Esophagus (tissue), 2 donors: Measurements from ENCODE around the gene AGBL1. TPM values are rescaled to one million over a fixed set of nuclear protein-coding genes. Genes with fewer than 3 reads are reported as not detected.
A peak's percentile ranks its signal among the peaks of the same experiment; 100 is the strongest.

Experiments
- H3K27ac ChIP-seq, 2 donors: one replicate each; pipeline ENCODE4 v1.5.1; 2013; ENCODE audit warnings: low read depth in 2 of 2, mild to moderate bottlenecking in 2 of 2, inconsistent platforms in 1 of 2, low read length in 1 of 2, moderate library complexity in 1 of 2
- H3K27me3 ChIP-seq, 2 donors: one replicate each; pipeline ENCODE4 v1.6.1; 2013; ENCODE audit warnings: low read length in 2 of 2, control low read depth in 1 of 2, mild to moderate bottlenecking in 1 of 2; ENCODE audit not compliant: insufficient read depth in 2 of 2, control insufficient read depth in 1 of 2
- H3K36me3 ChIP-seq, 2 donors: one replicate each; pipeline ENCODE4 v1.6.1; 2013; ENCODE audit warnings: low read length in 1 of 2; ENCODE audit not compliant: control insufficient read depth in 2 of 2, insufficient read depth in 2 of 2
- H3K4me1 ChIP-seq, 2 donors: one replicate each; pipeline ENCODE4 v1.6.1; 2013; ENCODE audit warnings: low read length in 1 of 2; ENCODE audit not compliant: control insufficient read depth in 2 of 2, insufficient read depth in 2 of 2
- H3K4me3 ChIP-seq, 2 donors: one replicate each; pipeline ENCODE4 v1.5.1; 2013; ENCODE audit warnings: low read length in 2 of 2, mild to moderate bottlenecking in 2 of 2, low read depth in 1 of 2, moderate library complexity in 1 of 2
- H3K9me3 ChIP-seq, 2 donors: one replicate each; pipeline ENCODE4 v1.6.1; 2013; ENCODE audit warnings: mild to moderate bottlenecking in 2 of 2, low read depth in 1 of 2, low read length in 1 of 2, moderate library complexity in 1 of 2; ENCODE audit not compliant: control insufficient read depth in 2 of 2, insufficient read depth in 1 of 2
- WGBS, 2 donors: extraction: QIAGEN DNeasy Blood & Tissue Kit; methylation state at CpG; one replicate each; pipeline ENCODE4 v1.1.7; 2013; 5-methylcytosine and 5-hydroxymethylcytosine counted together
- polyA plus RNA-seq, 2 donors: library from polyadenylated mRNA; stranded (reverse); fragments of 200-250 nt; gene quantifications; one replicate each; pipeline ENCODE4 v1.2.3, GENCODE V29; 2013
- donor health status: healthy with polysubstance abuse.
- donor health status: Bipolar disorder and iron deficiency.

AGBL1 gene
- polyA plus RNA-seq, 2 donors: 0.01 TPM; not detected in 1

DNA sequence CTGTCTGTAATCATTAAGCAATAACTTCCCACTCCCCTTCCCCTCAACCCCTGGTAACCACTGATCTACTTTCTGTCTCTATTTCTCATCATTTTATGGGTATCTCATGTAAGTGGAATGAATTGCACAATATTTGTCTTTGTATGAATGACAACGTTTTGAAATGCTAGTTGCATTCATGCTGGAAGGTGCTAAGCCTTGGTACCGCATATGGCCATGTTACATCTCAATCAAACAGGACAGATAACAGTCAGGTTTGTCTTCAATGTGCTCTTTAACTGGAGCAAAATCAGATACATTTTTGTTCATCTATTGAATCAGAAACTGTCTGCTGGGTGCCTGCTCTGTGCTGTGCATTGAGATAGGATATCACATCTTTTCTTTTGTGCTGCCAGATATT lies 134.2 kb downstream of the AGBL1 start:
- H3K4me3 ChIP-seq: no peak overlapping the region
- no peaks in the 10 kb centered on the region for H3K27me3 ChIP-seq
- H3K9me3 ChIP-seq: peaks cover 0 to 2% of the 10 kb centered on the region in 2 donors
- no peak overlapping the region for H3K27ac ChIP-seq
- no peaks in the 10 kb centered on the region for H3K36me3 ChIP-seq
- no peaks in the 10 kb centered on the region for H3K4me1 ChIP-seq
- WGBS, 2 donors: 51 to 55% methylated on average over 2 of the region's 2 CpGs

DNA sequence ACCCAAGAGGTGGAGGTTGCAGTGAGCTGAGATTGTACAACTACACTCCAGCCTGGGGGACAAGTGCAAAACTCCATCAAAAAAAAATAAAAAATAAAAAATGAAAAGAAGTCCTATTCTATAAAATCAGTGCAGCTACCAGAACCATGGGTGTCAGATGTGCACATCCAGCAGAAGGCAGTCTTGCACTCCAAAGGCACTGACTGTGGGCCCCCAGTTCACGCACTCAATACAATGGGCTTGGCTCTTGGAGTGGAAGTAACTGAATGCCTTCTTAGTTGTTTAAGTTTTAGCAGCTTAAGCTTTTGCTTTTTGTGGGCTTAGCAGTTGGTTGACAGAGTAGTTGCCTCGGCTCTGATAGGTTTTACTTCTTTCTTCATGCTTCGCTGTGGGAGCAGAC lies 141.4 kb downstream of the AGBL1 start:
- Histone ChIP-seq H3K9me3 (no peaks in the 10 kb centered on the region), H3K27ac (no peak overlapping the region), H3K4me3 (no peak overlapping the region), H3K4me1 (no peaks in the 10 kb centered on the region), H3K36me3 (no peaks in the 10 kb centered on the region), H3K27me3 (no peaks in the 10 kb centered on the region)
- WGBS, 2 donors: 78 to 79% methylated on average over 3 of the region's 3 CpGs

DNA sequence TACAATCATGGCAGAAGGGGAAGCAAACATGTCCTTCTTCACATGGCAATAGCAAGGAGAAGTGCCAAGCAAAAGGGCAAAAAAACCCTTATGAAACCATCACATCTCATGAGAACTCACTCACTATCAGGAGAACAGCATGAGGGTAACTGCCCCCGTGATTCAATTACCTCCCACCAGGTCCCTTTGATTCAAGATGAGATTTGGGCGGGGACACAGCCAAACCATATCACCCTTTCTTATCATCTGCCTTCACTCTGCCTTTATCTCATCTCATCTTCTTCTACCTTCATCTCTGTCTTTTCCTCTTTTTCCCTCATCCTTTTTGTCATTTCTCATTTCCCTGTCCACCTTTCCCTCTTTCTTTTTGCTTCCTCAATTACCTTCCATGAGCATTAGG lies 149.6 kb downstream of the AGBL1 start:
- Histone ChIP-seq H3K27ac (no peak overlapping the region), H3K9me3 (no peaks in the 10 kb centered on the region), H3K27me3 (peaks cover 0 to 4% of the 10 kb centered on the region in 2 donors), H3K36me3 (no peaks in the 10 kb centered on the region), H3K4me3 (no peak overlapping the region), H3K4me1 (peaks cover 0 to 5% of the 10 kb centered on the region in 2 donors)
- 57 to 74% methylated on average over 2 of the region's 2 CpGs for WGBS, 2 donors

GRCh38 chr15:86229936-86230335 lies 150.3 kb downstream of the AGBL1 start:
- Histone ChIP-seq H3K9me3 (no peaks in the 10 kb centered on the region), H3K36me3 (no peaks in the 10 kb centered on the region), H3K4me1 (peaks cover 0 to 5% of the 10 kb centered on the region in 2 donors), H3K27me3 (peaks cover 0 to 4% of the 10 kb centered on the region in 2 donors), H3K4me3 (no peak overlapping the region), H3K27ac (no peak overlapping the region)
- WGBS, 2 donors: 24 to 33% methylated on average over 6 of the region's 6 CpGs

DNA sequence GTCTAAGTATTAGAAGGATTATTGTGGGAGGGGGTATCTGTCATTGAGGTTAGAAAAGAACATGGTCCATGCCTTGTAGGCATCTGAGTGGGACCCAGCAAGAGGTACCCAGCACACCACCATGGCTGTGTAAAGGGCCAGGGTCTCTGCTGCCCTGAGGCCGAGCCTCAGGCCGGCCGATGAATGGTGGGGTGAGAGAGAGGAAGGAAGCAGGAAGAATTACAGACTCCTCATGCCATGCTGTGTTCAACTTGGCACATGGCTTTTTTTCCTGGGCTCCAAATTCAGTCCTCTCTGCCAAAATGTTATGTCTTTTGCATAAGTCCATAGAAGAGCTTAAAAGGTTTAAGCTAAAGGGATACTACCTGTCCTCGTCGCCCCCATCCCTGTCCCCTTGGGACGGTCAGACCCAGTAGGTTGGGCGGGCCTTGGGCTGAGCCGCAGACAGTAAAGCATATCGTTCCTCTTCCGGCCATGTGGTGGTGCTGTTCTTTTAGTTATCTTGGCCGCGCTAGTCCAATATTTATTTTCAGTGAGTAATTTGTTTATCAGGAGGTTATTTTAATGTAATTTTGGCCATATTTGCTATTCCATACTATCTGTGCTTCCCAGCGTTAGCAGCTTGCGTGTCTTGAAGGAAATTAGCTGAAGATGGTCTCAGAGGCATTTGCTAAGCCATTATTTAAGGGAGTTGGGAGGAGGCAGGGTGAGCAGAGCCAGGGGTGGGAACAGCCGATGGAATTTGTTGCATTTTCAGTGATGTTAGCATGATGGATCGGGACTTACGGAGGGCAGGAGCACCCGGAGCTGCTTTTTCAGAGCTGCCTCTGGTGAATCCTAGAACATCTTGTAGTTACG lies 152.4 kb downstream of the AGBL1 start:
- no peaks in the 10 kb centered on the region for H3K36me3 ChIP-seq
- H3K4me3 ChIP-seq: no peak overlapping the region
- 5% methylated on average over 19 of the region's 19 CpGs for WGBS, 2 donors
- peaks cover 0 to 5% of the 10 kb centered on the region in 2 donors for H3K4me1 ChIP-seq
- peaks cover 0 to 4% of the 10 kb centered on the region in 2 donors for H3K27me3 ChIP-seq
- H3K27ac ChIP-seq: no peak overlapping the region
- no peaks in the 10 kb centered on the region for H3K9me3 ChIP-seq

- Histone ChIP-seq H3K4me1 (peaks cover 0 to 5% of the 10 kb centered on the region in 2 donors), H3K27ac (no peak overlapping the region), H3K36me3 (no peaks in the 10 kb centered on the region), H3K4me3 (no peak overlapping the region), H3K9me3 (no peaks in the 10 kb centered on the region), H3K27me3 (no peaks in the 10 kb centered on the region)
- 78 to 87% methylated on average over 3 of the region's 3 CpGs for WGBS, 2 donors
These were observed 156.0 kb downstream of the AGBL1 start for GRCh38 chr15:86235667-86236066.

DNA sequence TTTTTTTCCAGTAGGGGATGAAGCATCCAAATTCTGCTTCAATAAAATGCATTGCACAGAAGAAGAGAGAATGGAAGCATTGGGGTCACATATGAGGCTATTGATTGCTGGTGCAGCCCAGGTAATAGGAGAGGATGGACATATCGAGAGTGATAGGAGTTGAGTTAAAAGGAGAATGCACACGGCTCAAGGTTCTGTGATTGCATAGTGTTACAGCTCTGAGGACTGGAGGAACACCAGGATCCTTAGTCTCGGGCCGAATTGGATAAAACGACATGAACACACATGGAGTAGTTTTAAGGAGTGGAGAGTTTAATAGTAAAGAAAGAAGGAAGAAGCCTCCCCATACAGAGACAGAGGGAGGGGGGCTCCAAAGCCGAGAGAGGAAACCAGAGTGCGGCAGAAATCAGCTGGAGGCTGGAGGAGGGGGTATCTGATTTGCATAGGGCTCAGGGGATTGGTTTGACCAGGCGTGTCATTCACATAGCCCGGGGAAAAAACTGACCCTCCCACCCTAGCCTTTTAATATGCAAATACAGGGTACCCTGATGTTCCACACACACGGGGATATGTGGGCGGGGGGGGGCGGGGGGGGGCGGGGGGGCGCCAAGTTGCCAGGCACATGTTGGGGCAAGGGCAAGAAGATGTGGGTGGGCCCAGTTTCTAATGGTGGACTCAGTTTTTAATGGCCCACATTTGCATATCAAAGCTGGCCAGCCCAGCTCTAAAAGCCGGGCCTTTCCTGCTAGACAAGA lies 156.9 kb downstream of the AGBL1 start:
- WGBS, 2 donors: 34 to 36% methylated on average over 13 to 15 of the region's 15 CpGs
- H3K4me1 ChIP-seq: peaks cover 0 to 5% of the 10 kb centered on the region in 2 donors

GRCh38 chr15:86237111-86237500 lies 157.4 kb downstream of the AGBL1 start:
- WGBS, 2 donors: 67 to 72% methylated on average over 5 of the region's 5 CpGs
- Histone ChIP-seq H3K36me3 (no peaks in the 10 kb centered on the region), H3K27me3 (no peaks in the 10 kb centered on the region), H3K9me3 (no peaks in the 10 kb centered on the region), H3K4me1 (peaks cover 0 to 5% of the 10 kb centered on the region in 2 donors), H3K4me3 (no peak overlapping the region), H3K27ac (no peak overlapping the region)

More for the DNA sequence above, 156.9 kb downstream of the AGBL1 start:
- Histone ChIP-seq H3K27me3 (no peaks in the 10 kb centered on the region), H3K9me3 (no peaks in the 10 kb centered on the region), H3K36me3 (no peaks in the 10 kb centered on the region), H3K27ac (no peak overlapping the region), H3K4me3 (no peak overlapping the region)

DNA sequence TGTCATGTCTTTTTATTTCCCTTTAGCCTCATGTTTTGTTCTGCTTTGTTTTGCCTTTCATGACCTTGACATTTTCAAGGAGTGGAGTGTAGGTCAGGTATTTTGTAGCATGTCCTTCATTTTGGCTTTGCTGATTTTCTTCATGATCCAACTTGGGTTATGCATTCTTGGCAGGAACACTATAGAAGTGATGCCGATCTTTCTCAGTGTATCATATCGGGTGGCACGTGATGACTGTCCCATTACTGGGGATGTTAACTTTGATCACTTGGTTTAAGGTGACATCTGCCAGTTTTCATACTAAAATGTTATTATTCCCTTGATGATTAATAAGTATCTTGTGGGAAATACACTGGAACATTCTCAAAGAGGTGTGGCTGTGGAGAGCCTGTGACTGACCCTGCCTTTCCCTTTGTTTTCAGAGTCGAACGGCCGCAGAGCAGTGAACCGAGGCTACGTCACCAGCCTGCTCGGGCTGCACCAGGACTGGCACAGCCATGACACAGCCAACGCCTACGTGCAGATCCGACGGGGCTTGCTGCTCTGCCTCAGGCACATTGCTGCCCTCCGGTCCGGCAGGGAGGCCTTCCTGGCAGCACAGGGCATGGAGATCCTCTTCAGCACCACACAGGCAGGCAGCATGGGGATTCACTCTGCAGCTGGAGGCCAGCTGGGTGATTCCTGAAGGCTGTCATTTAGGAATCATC lies 167.7 kb downstream of the AGBL1 start:
- Histone ChIP-seq H3K4me1 (peaks cover 0 to 3% of the 10 kb centered on the region in 2 donors), H3K27me3 (peaks cover 0 to 3% of the 10 kb centered on the region in 2 donors), H3K4me3 (no peak overlapping the region), H3K9me3 (no peaks in the 10 kb centered on the region), H3K27ac (peak overlapping the region in 1 of 2 donors; percentile 17), H3K36me3 (no peaks in the 10 kb centered on the region)
- 67% methylated on average over 15 of the region's 15 CpGs for WGBS, 2 donors
